ENCODE data around the gene POMGNT1.
"Not testable (repeated sequence)": the region's sequence is repeated elsewhere in the genome, so short reads cannot be mapped to it uniquely, and the experiment has no call there.

DNA sequence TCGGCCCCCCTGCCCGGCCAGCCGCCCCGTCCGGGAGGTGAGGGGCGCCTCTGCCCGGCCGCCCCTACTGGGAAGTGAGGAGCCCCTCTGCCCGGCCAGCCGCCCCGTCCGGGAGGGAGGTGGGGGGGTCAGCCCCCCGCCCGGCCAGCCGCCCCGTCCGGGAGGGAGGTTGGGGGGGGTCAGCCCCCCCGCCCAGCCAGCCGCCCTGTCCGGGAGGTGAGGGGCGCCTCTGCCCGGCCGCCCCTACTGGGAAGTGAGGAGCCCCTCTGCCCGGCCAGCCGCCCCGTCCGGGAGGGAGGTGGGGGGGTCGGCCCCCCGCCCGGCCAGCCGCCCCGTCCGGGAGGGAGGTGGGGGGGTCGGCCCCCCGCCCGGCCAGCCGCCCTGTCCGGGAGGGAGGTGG is 43.5 kb upstream of the POMGNT1 start:
- not testable (repeated sequence) for TF ChIP-seq MED1 (CRISPR knock-in tag; IDR thresholded peaks at IDR 0.05); CREB1 (IDR thresholded peaks at IDR 0.05); CREB1 (CRISPR knock-in tag; IDR thresholded peaks at IDR 0.05); AGO1 (IDR thresholded peaks at IDR 0.05; ENCODE audit: low read depth, low read length, poor library complexity, severe bottlenecking); POLR2AphosphoS5 (IDR thresholded peaks at IDR 0.05; ENCODE audit: low read depth, low read length); ZNF232 (CRISPR knock-in tag; IDR thresholded peaks at IDR 0.05; ENCODE audit: borderline replicate concordance); ATRX (CRISPR knock-in tag; IDR thresholded peaks at IDR 0.05; ENCODE audit: borderline replicate concordance)

All from HepG2 (cell line).